Keratinocyte (primary cell): Measurements from ENCODE around the gene DMD. TPM values are rescaled to one million over a fixed set of nuclear protein-coding genes. Genes with fewer than 3 reads are reported as not detected.

Source experiments
- DNase-seq: peaks from one replicate; pipeline ENCODE4 v3.0.0-alpha.2; 2011; ENCODE audit warnings: low read depth, missing footprints, low spot score
- FAIRE-seq: peaks from 2 replicates; lab custom pipeline; 2011; peaks lifted over from hg19 to GRCh38; lab: Jason Lieb, UNC
- H2AFZ ChIP-seq: 2 replicates; pipeline ENCODE4 v1.6.0; 2012; ENCODE audit warnings: low read length, control low read depth, inconsistent platforms; ENCODE audit not compliant: control insufficient read depth
- H3K27ac ChIP-seq: 2 replicates; pipeline ENCODE4 v1.5.1; 2011; ENCODE audit warnings: low read length; ENCODE audit not compliant: control insufficient read depth, insufficient read depth
- H3K27me3 ChIP-seq: 3 replicates; pipeline ENCODE4 v1.6.0; 2011; ENCODE audit warnings: low read length; ENCODE audit not compliant: control insufficient read depth, insufficient read depth; ENCODE audit errors: extremely low read depth
- H3K36me3 ChIP-seq, 2 experiments: 2 replicates in 1 of 2; 3 replicates in 1 of 2; pipeline ENCODE4 v1.5.1; 2011; ENCODE audit warnings: low read length in 2 of 2, mild to moderate bottlenecking in 1 of 2; ENCODE audit not compliant: control insufficient read depth in 2 of 2, insufficient read depth in 2 of 2; ENCODE audit errors: extremely low read depth in 1 of 2
- H3K4me1 ChIP-seq: 3 replicates; pipeline ENCODE4 v1.5.1; 2011; ENCODE audit warnings: low read length; ENCODE audit not compliant: control insufficient read depth, insufficient read depth; ENCODE audit errors: extremely low read depth
- H3K4me2 ChIP-seq: 3 replicates; pipeline ENCODE4 v1.6.0; 2011; ENCODE audit warnings: low read depth, low read length; ENCODE audit not compliant: control insufficient read depth, insufficient read depth; ENCODE audit errors: extremely low read depth
- H3K4me3 ChIP-seq, 3 experiments: fragments of 200-600 bp in 1 of 3; sonication (generic) in 1 of 3; 2 replicates in 2 of 3; 3 replicates in 1 of 3; pipeline ENCODE4 v1.5.1; 2011 to 2016; ENCODE audit warnings: low read length in 3 of 3, mild to moderate bottlenecking in 3 of 3, control low read depth in 2 of 3, inconsistent platforms in 1 of 3, low read depth in 1 of 3, mixed read lengths in 1 of 3, mixed run types in 1 of 3, moderate library complexity in 1 of 3; ENCODE audit not compliant: control insufficient read depth in 2 of 3, insufficient read depth in 2 of 3; ENCODE audit errors: extremely low read depth in 1 of 3
- H3K79me2 ChIP-seq: 2 replicates; pipeline ENCODE4 v1.6.0; 2012; ENCODE audit warnings: low read length; ENCODE audit not compliant: control insufficient read depth, insufficient read depth
- H3K9ac ChIP-seq: 3 replicates; pipeline ENCODE4 v1.6.0; 2011; ENCODE audit warnings: low read length; ENCODE audit not compliant: control insufficient read depth, insufficient read depth; ENCODE audit errors: extremely low read depth
- H3K9me1 ChIP-seq: 3 replicates; pipeline ENCODE4 v1.6.0; 2011; ENCODE audit warnings: low read length; ENCODE audit not compliant: control insufficient read depth, insufficient read depth; ENCODE audit errors: extremely low read depth
- H3K9me3 ChIP-seq: 2 replicates; pipeline ENCODE4 v1.5.1; 2012; ENCODE audit warnings: low read depth, low read length; ENCODE audit not compliant: control insufficient read depth
- H4K20me1 ChIP-seq: 3 replicates; pipeline ENCODE4 v1.6.0; 2011; ENCODE audit warnings: low read length; ENCODE audit not compliant: control insufficient read depth, insufficient read depth; ENCODE audit errors: extremely low read depth
- EZH2 ChIP-seq: IDR thresholded peaks from one replicate; pipeline ENCODE4 v1.6.1; 2012; ENCODE audit warnings: inconsistent platforms, mild to moderate bottlenecking, low read length, moderate library complexity
- dilution Hi-C: fragments of 300-500 bp; cut with MboI; formaldehyde crosslinking; loops from one replicate; pipeline ENCODE4 v1.7.0; 2020; ENCODE audit warnings: low sequenced_read_pairs; ENCODE audit not compliant: extremely low pct_ligation_motif_present
- polyA plus RNA-seq, 5 experiments: library from polyadenylated mRNA; depleted of rRNA in 3 of 5; stranded (reverse) in 3 of 5; stranded (forward) in 1 of 5; unstranded in 1 of 5; fragments of >200 nt; gene quantifications; 1 replicate in 1 of 5; 2 replicates in 3 of 5; 3 replicates in 1 of 5; pipeline versions ENCODE4 v1.2.1 to v1.2.3, GENCODE V29; 2011 to 2012; ENCODE audit warnings: missing spikeins in 2 of 5, low read depth in 1 of 5, low replicate concordance in 1 of 5
- TF ChIP-seq, protein P1 (sequence below), 3 experiments: IDR thresholded peaks in 1 of 3; conservative IDR thresholded peaks in 1 of 3; optimal IDR thresholded peaks in 1 of 3; 2 replicates in 2 of 3; 3 replicates in 1 of 3; pipeline versions ENCODE3 to v1.5.1; 2011; ENCODE audit warnings: low read length in 3 of 3, mild to moderate bottlenecking in 3 of 3, moderate library complexity in 2 of 3, control low read depth in 1 of 3, inconsistent platforms in 1 of 3; ENCODE audit not compliant: insufficient read depth in 2 of 3; ENCODE audit errors: extremely low read depth in 1 of 3

The DMD gene
- polyA plus RNA-seq, 1 donor (not counting 4 experiments of a cell fraction or from before 2014, with no cell fraction given), result 8.9 TPM

DNA sequence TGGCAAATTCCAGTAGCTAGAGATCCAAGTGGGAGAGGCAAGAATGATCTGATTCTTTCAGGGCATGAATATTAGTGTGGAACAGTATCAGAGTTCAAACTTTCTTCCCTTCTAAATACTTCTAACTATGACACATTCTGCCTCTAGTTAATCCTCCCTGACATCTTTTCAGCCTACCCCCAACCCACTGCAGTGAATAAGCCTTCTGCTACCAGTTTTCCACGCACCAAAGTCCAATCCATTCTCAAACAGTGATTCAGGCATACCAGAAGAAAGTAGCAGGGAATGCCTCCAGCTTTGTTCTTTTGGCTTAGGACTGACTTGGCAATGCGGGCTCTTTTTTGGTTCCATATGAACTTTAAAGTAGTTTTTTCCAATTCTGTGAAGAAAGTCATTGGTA, 1984.1 kb downstream of the DMD start:
- Histone ChIP-seq H3K27me3 (no peaks in the 10 kb centered on the region), H3K9me3 (no peaks in the 10 kb centered on the region), H3K36me3 (no peaks in the 10 kb centered on the region), H3K79me2 (no peaks in the 10 kb centered on the region), H3K4me1 (peaks cover 18% of the 10 kb centered on the region), H3K4me2 (no peak overlapping the region), H4K20me1 (no peaks in the 10 kb centered on the region), H3K9ac (no peak overlapping the region), H2AFZ (no peak overlapping the region), H3K4me3 (no peak overlapping the region), H3K9me1 (no peaks in the 10 kb centered on the region), H3K27ac (no peak overlapping the region)
- DNase-seq (no peak), FAIRE-seq (no peak)
- TF ChIP-seq, protein P1, sequence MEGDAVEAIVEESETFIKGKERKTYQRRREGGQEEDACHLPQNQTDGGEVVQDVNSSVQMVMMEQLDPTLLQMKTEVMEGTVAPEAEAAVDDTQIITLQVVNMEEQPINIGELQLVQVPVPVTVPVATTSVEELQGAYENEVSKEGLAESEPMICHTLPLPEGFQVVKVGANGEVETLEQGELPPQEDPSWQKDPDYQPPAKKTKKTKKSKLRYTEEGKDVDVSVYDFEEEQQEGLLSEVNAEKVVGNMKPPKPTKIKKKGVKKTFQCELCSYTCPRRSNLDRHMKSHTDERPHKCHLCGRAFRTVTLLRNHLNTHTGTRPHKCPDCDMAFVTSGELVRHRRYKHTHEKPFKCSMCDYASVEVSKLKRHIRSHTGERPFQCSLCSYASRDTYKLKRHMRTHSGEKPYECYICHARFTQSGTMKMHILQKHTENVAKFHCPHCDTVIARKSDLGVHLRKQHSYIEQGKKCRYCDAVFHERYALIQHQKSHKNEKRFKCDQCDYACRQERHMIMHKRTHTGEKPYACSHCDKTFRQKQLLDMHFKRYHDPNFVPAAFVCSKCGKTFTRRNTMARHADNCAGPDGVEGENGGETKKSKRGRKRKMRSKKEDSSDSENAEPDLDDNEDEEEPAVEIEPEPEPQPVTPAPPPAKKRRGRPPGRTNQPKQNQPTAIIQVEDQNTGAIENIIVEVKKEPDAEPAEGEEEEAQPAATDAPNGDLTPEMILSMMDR (optimal IDR thresholded peaks at IDR 0.05 in 1 of 3, IDR thresholded peaks at IDR 0.05 in 1 of 3, conservative IDR thresholded peaks at IDR 0.05 in 1 of 3; ENCODE audit: extremely low read depth in 1 of 3, insufficient read depth in 2 of 3, low read length in 3 of 3), result no peak
- no peak for TF ChIP-seq EZH2
- dilution Hi-C loops, result no loop called here

- no peak overlapping the region for H3K9ac ChIP-seq
- H3K4me3 ChIP-seq, result no peak overlapping the region
- dilution Hi-C loops, result no loop called here
- no peaks in the 10 kb centered on the region for H3K9me3 ChIP-seq
- no peak overlapping the region for H2AFZ ChIP-seq
- H3K79me2 ChIP-seq, result no peaks in the 10 kb centered on the region
- H3K27ac ChIP-seq, result no peak overlapping the region
- H3K4me2 ChIP-seq, result no peak overlapping the region
- no peak for DNase-seq
- no peak for TF ChIP-seq EZH2
- TF ChIP-seq, protein P1 (optimal IDR thresholded peaks at IDR 0.05 in 1 of 3, IDR thresholded peaks at IDR 0.05 in 1 of 3, conservative IDR thresholded peaks at IDR 0.05 in 1 of 3; ENCODE audit: extremely low read depth in 1 of 3, insufficient read depth in 2 of 3, low read length in 3 of 3), result no peak
- H3K27me3 ChIP-seq, result no peaks in the 10 kb centered on the region
- no peak for FAIRE-seq
- peaks cover 23% of the 10 kb centered on the region for H3K4me1 ChIP-seq
- no peaks in the 10 kb centered on the region for H4K20me1 ChIP-seq
- no peaks in the 10 kb centered on the region for H3K36me3 ChIP-seq
- no peaks in the 10 kb centered on the region for H3K9me1 ChIP-seq
Observed at GRCh38 chrX:31225819-31226218, 1985.5 kb downstream of the DMD start.
